Keratinocyte (primary cell): ENCODE measurements around the gene HS6ST3.

Experiments used
- EZH2 ChIP-seq: IDR thresholded peaks from one replicate; pipeline ENCODE4 v1.6.1; 2012; ENCODE audit warnings: inconsistent platforms, mild to moderate bottlenecking, low read length, moderate library complexity
- TF ChIP-seq, protein P1 (sequence below), 3 experiments: IDR thresholded peaks in 1 of 3; conservative IDR thresholded peaks in 1 of 3; optimal IDR thresholded peaks in 1 of 3; 2 replicates in 2 of 3; 3 replicates in 1 of 3; pipeline versions ENCODE3 to v1.5.1; 2011; ENCODE audit warnings: low read length in 3 of 3, mild to moderate bottlenecking in 3 of 3, moderate library complexity in 2 of 3, control low read depth in 1 of 3, inconsistent platforms in 1 of 3; ENCODE audit not compliant: insufficient read depth in 2 of 3; ENCODE audit errors: extremely low read depth in 1 of 3

DNA sequence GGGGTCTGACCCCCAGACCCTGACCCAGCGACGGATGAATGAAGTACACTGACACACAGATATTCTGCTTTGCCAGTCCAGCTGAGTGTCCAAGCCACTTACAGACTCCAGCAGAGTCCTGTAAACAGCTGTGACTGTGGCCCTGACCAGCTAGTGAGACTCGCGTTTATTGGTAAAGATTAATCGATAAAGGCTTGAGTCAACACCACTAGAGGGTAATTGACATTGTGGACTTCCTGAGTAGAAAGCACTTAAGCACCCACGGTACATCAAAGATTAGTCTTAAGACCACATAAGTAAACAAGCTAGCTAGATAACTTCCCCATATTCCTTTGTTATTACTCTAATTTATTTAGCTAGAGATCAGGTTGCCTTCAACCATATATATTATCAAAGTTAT lies 758.4 kb downstream of the HS6ST3 start:
- TF ChIP-seq, protein P1, sequence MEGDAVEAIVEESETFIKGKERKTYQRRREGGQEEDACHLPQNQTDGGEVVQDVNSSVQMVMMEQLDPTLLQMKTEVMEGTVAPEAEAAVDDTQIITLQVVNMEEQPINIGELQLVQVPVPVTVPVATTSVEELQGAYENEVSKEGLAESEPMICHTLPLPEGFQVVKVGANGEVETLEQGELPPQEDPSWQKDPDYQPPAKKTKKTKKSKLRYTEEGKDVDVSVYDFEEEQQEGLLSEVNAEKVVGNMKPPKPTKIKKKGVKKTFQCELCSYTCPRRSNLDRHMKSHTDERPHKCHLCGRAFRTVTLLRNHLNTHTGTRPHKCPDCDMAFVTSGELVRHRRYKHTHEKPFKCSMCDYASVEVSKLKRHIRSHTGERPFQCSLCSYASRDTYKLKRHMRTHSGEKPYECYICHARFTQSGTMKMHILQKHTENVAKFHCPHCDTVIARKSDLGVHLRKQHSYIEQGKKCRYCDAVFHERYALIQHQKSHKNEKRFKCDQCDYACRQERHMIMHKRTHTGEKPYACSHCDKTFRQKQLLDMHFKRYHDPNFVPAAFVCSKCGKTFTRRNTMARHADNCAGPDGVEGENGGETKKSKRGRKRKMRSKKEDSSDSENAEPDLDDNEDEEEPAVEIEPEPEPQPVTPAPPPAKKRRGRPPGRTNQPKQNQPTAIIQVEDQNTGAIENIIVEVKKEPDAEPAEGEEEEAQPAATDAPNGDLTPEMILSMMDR (optimal IDR thresholded peaks at IDR 0.05 in 1 of 3, IDR thresholded peaks at IDR 0.05 in 1 of 3, conservative IDR thresholded peaks at IDR 0.05 in 1 of 3; ENCODE audit: extremely low read depth in 1 of 3, insufficient read depth in 2 of 3, low read length in 3 of 3) = no peak
- TF ChIP-seq EZH2 = no peak
